ENCODE data around the gene CUEDC2.

CUEDC2 gene

GRCh38 chr10:102423372-102423968 lies 8.9 kb downstream of the CUEDC2 start (continued):
- TF ChIP-seq HOXD13 (CRISPR knock-in tag; IDR thresholded peaks at IDR 0.05; ENCODE audit: borderline replicate concordance), result no peak
- no peak for TF ChIP-seq ZNF571 (tag by site-specific recombination; IDR thresholded peaks at IDR 0.05)
- no peak for TF ChIP-seq PATZ1 (tag by site-specific recombination; IDR thresholded peaks at IDR 0.05)
- TF ChIP-seq ZNF184 (tag by site-specific recombination; IDR thresholded peaks at IDR 0.05), result no peak
- no peak for TF ChIP-seq ZNF747 (tag by site-specific recombination; IDR thresholded peaks at IDR 0.05)
- TF ChIP-seq SP3 (tag by site-specific recombination; IDR thresholded peaks at IDR 0.05), result no peak
- no peak for TF ChIP-seq ZNF157 (tag by site-specific recombination; IDR thresholded peaks at IDR 0.05)
- TF ChIP-seq ZNF580 (tag by site-specific recombination; IDR thresholded peaks at IDR 0.05), result no peak
- TF ChIP-seq ZNF660 (tag by site-specific recombination; IDR thresholded peaks at IDR 0.05), result no peak

GRCh38 chr10:102422545-102423129 lies 9.7 kb downstream of the CUEDC2 start:
- H3K36me3 ChIP-seq (ENCODE audit: control insufficient read depth in 2 of 2, insufficient read depth in 1 of 2, low read length in 2 of 2), result peaks cover 0 to 32% of the 10 kb centered on the region in 2 experiments; a peak in 1 of 3 replicates
- TF ChIP-seq SP2 (tag by site-specific recombination; IDR thresholded peaks at IDR 0.05) (peak; percentile 38; the same call in 1 of the 2 replicates), ZBTB11 (tag by site-specific recombination; conservative IDR thresholded peaks at IDR 0.05; ENCODE audit: low read depth) (0 out of 2 replicates have a peak, but pooled peaks have one; percentile 8), ZNF544 (tag by site-specific recombination; IDR thresholded peaks at IDR 0.05) (no peak), ZNF791 (tag by site-specific recombination; IDR thresholded peaks at IDR 0.05) (no peak), ZNF776 (tag by site-specific recombination; IDR thresholded peaks at IDR 0.05; ENCODE audit: borderline replicate concordance) (no peak), ZNF600 (tag by site-specific recombination; IDR thresholded peaks at IDR 0.05) (peak; percentile 69), ZBTB6 (tag by site-specific recombination; IDR thresholded peaks at IDR 0.05) (peak; percentile 39; the same call in 1 of the 2 replicates), ZNF366 (tag by site-specific recombination; conservative IDR thresholded peaks at IDR 0.05) (no peak), ZNF2 (tag by site-specific recombination; IDR thresholded peaks at IDR 0.05) (peak; percentile 100), KLF10 (tag by site-specific recombination; IDR thresholded peaks at IDR 0.05) (no peak), RBAK (tag by site-specific recombination; IDR thresholded peaks at IDR 0.05) (no peak), CTCF (tag by site-specific recombination; IDR thresholded peaks at IDR 0.05) (peak; percentile 64)
- peak overlapping the region; percentile 65; the same call in 1 of the 2 replicates for H3K27ac ChIP-seq (ENCODE audit: extremely low read depth, low read depth, low read length)
- POLR2A ChIA-PET, result interaction anchor here (0.8 to 5.2 kb wide), 11 partner anchors 9 to 253 kb away, joined by 3 to 42 read pairs (median 5); partner anchors contain the start of genes C10orf95 and CUEDC2
- no peaks in the 10 kb centered on the region for H3K9me3 ChIP-seq (ENCODE audit: control insufficient read depth, insufficient read depth, low read depth, low read length)
- CTCF ChIA-PET, result interaction anchor here (0.7 to 5.6 kb wide), 19 partner anchors 10 to 946 kb away, joined by 3 to 57 read pairs (median 4); partner anchors contain the start of genes CUEDC2 and NFKB2
- H3K4me3 ChIP-seq (ENCODE audit: low read depth, low read length), result no peak overlapping the region; the same call in 1 of the 2 replicates
- H3K4me1 ChIP-seq (ENCODE audit: control insufficient read depth, insufficient read depth, low read length), result peaks cover 9% of the 10 kb centered on the region
